ENCODE data around the gene DEAF1. TPM values are rescaled to one million over a fixed set of nuclear protein-coding genes. Genes with fewer than 3 reads are reported as not detected.
A peak's percentile ranks its signal among the peaks of the same experiment; 100 is the strongest.

DEAF1 gene
- total and polyA plus RNA-seq, 10 of the 15 experiments (the other 5 are each of a cell fraction or from before 2014, with no cell fraction given), result 0.68 to 51.3 (median 25.9) TPM

DNA sequence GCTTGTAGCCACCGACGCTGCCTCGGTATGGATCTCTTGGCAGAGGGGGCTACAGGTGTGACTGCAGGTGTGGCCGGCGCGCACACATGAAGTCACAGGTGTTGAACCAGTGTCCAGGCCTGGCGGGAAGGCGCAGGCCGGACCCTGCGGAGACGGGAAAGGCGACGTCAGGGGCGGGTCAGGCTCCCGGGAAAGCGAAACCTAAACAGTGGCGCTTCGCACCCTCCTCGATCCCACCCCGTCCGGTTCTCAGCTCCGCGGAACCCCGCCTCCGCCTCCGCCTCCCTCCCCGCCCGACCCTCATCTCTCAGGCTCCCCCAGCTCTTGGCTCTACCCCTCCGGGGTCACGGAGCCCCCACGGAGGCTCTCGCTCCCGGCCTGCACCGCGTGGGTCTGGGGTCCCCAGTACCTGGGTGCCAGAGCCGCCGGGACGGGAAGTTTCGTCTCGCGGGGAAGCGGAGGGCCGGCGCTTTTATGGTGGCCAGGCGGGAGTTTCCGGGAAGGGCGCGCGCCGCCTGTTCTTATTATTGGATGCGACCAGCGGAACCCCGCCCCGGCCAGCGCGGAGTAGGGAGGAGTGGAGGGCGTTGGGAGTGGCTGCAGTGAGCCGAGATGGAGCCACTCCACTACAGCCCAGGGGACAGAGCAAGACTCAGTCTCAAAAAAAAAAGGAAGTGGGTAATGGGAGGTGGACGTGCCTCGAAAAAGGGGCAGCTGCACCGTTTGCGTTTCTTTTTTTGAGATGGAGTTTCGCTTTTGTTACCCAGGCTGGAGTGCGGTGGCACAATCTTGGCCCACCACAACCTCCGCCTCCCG is 79.3 kb downstream of the DEAF1 start, which contains the start of gene IRF7 (continued):
- TF ChIP-seq, protein P1, sequence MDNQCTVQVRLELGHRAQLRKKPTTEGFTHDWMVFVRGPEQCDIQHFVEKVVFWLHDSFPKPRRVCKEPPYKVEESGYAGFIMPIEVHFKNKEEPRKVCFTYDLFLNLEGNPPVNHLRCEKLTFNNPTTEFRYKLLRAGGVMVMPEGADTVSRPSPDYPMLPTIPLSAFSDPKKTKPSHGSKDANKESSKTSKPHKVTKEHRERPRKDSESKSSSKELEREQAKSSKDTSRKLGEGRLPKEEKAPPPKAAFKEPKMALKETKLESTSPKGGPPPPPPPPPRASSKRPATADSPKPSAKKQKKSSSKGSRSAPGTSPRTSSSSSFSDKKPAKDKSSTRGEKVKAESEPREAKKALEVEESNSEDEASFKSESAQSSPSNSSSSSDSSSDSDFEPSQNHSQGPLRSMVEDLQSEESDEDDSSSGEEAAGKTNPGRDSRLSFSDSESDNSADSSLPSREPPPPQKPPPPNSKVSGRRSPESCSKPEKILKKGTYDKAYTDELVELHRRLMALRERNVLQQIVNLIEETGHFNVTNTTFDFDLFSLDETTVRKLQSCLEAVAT (IDR thresholded peaks at IDR 0.05), result no peak
- TF ChIP-seq KLF5 (IDR thresholded peaks at IDR 0.05; ENCODE audit: partially characterized antibody) (no peak), TCF12 (IDR thresholded peaks at IDR 0.05; ENCODE audit: low read depth, low read length) (peak; percentile 76; the same call in 1 of the 2 replicates), WRNIP1 (IDR thresholded peaks at IDR 0.05; ENCODE audit: borderline replicate concordance, low read depth, low read length) (no peak), ZNF274 (IDR thresholded peaks at IDR 0.05; ENCODE audit: insufficient read depth, insufficient read length) (no peak), NR2C1 (IDR thresholded peaks at IDR 0.05) (no peak), TCF7 (IDR thresholded peaks at IDR 0.05; ENCODE audit: borderline replicate concordance) (no peak), MXI1 (IDR thresholded peaks at IDR 0.05; ENCODE audit: low read depth, low read length) (no peak), ZSCAN29 (IDR thresholded peaks at IDR 0.05) (no peak), LARP7 (IDR thresholded peaks at IDR 0.05) (peak; percentile 84), CREB1 (IDR thresholded peaks at IDR 0.05; ENCODE audit: low read depth) (peak; percentile 53), SMAD5 (IDR thresholded peaks at IDR 0.05; ENCODE audit: low read depth) (peak; percentile 92), MTA3 (IDR thresholded peaks at IDR 0.05; ENCODE audit: borderline replicate concordance, low read length) (no peak; the same call in 1 of the 2 replicates), YY1 (IDR thresholded peaks at IDR 0.05; ENCODE audit: low read depth, low read length) (peak; percentile 53; the same call in 1 of the 2 replicates), ASH2L (IDR thresholded peaks at IDR 0.05; ENCODE audit: borderline replicate concordance, low read depth) (no peak), STAT3 (IDR thresholded peaks at IDR 0.05; ENCODE audit: low read depth, low read length) (no peak)
- TF ChIP-seq, protein P2, sequence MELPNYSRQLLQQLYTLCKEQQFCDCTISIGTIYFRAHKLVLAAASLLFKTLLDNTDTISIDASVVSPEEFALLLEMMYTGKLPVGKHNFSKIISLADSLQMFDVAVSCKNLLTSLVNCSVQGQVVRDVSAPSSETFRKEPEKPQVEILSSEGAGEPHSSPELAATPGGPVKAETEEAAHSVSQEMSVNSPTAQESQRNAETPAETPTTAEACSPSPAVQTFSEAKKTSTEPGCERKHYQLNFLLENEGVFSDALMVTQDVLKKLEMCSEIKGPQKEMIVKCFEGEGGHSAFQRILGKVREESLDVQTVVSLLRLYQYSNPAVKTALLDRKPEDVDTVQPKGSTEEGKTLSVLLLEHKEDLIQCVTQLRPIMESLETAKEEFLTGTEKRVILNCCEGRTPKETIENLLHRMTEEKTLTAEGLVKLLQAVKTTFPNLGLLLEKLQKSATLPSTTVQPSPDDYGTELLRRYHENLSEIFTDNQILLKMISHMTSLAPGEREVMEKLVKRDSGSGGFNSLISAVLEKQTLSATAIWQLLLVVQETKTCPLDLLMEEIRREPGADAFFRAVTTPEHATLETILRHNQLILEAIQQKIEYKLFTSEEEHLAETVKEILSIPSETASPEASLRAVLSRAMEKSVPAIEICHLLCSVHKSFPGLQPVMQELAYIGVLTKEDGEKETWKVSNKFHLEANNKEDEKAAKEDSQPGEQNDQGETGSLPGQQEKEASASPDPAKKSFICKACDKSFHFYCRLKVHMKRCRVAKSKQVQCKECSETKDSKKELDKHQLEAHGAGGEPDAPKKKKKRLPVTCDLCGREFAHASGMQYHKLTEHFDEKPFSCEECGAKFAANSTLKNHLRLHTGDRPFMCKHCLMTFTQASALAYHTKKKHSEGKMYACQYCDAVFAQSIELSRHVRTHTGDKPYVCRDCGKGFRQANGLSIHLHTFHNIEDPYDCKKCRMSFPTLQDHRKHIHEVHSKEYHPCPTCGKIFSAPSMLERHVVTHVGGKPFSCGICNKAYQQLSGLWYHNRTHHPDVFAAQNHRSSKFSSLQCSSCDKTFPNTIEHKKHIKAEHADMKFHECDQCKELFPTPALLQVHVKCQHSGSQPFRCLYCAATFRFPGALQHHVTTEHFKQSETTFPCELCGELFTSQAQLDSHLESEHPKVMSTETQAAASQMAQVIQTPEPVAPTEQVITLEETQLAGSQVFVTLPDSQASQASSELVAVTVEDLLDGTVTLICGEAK (IDR thresholded peaks at IDR 0.05; ENCODE audit: borderline replicate concordance), result peak; percentile 81; the same call in 1 of the 2 replicates
- TF ChIP-seq, protein P3, sequence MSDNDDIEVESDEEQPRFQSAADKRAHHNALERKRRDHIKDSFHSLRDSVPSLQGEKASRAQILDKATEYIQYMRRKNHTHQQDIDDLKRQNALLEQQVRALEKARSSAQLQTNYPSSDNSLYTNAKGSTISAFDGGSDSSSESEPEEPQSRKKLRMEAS (IDR thresholded peaks at IDR 0.05; ENCODE audit: low read depth, low read length), result peak; percentile 52; the same call in 1 of the 2 replicates
- TF ChIP-seq, protein P4, sequence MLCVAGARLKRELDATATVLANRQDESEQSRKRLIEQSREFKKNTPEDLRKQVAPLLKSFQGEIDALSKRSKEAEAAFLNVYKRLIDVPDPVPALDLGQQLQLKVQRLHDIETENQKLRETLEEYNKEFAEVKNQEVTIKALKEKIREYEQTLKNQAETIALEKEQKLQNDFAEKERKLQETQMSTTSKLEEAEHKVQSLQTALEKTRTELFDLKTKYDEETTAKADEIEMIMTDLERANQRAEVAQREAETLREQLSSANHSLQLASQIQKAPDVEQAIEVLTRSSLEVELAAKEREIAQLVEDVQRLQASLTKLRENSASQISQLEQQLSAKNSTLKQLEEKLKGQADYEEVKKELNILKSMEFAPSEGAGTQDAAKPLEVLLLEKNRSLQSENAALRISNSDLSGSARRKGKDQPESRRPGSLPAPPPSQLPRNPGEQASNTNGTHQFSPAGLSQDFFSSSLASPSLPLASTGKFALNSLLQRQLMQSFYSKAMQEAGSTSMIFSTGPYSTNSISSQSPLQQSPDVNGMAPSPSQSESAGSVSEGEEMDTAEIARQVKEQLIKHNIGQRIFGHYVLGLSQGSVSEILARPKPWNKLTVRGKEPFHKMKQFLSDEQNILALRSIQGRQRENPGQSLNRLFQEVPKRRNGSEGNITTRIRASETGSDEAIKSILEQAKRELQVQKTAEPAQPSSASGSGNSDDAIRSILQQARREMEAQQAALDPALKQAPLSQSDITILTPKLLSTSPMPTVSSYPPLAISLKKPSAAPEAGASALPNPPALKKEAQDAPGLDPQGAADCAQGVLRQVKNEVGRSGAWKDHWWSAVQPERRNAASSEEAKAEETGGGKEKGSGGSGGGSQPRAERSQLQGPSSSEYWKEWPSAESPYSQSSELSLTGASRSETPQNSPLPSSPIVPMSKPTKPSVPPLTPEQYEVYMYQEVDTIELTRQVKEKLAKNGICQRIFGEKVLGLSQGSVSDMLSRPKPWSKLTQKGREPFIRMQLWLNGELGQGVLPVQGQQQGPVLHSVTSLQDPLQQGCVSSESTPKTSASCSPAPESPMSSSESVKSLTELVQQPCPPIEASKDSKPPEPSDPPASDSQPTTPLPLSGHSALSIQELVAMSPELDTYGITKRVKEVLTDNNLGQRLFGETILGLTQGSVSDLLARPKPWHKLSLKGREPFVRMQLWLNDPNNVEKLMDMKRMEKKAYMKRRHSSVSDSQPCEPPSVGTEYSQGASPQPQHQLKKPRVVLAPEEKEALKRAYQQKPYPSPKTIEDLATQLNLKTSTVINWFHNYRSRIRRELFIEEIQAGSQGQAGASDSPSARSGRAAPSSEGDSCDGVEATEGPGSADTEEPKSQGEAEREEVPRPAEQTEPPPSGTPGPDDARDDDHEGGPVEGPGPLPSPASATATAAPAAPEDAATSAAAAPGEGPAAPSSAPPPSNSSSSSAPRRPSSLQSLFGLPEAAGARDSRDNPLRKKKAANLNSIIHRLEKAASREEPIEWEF (IDR thresholded peaks at IDR 0.05; ENCODE audit: insufficient replicate concordance, low read depth, low read length), result no peak

Data from GM12878 (cell line).